SK-N-SH (cell line): Measurements from ENCODE around the gene KRT222. TPM values are rescaled to one million over a fixed set of nuclear protein-coding genes. Genes with fewer than 3 reads are reported as not detected.

ENCODE experiments used
- CTCF ChIA-PET: fragments of 300-600, 350-600 bp; formaldehyde crosslinking; extraction: SDS; loops from one replicate; lab custom pipeline; 2021; lab: Yijun Ruan, JAX
- POLR2A ChIA-PET: fragments of 350-600 bp; sonication (Branson Sonifier 250); formaldehyde crosslinking; extraction: SDS; loops from one replicate; lab custom pipeline; 2020; ENCODE audit warnings: antibody characterized with exemption, inconsistent platforms; lab: Yijun Ruan, JAX
- DNase-seq: peaks from one replicate; pipeline ENCODE4 v3.0.0; 2012
- H2AFZ ChIP-seq: fragments of 200-600 bp; sonication (generic); 2 replicates; pipeline ENCODE4 v1.8.1; 2016; ENCODE audit warnings: antibody characterized with exemption, mild to moderate bottlenecking, low read depth
- H3F3A ChIP-seq: fragments of 200-600 bp; sonication (generic); replicated peaks from 2 replicates; pipeline ENCODE3; 2016; ENCODE audit warnings: antibody characterized with exemption, mild to moderate bottlenecking; ENCODE audit not compliant: insufficient read depth
- H3K27ac ChIP-seq, 2 experiments: fragments of 200-500 bp in 1 of 2; fragments of 200-600 bp in 1 of 2; sonication (Bioruptor generic) in 1 of 2; sonication (generic), shearing (Covaris generic) in 1 of 2; 2 replicates each; pipeline versions ENCODE4 v1.5.1 to v1.6.1; 2014 to 2016; ENCODE audit warnings: low read depth in 2 of 2, inconsistent platforms in 1 of 2, low read length in 1 of 2, mild to moderate bottlenecking in 1 of 2, mixed read lengths in 1 of 2
- H3K27me3 ChIP-seq: fragments of 200-600 bp; sonication (generic), shearing (Covaris generic); 2 replicates; pipeline ENCODE4 v1.6.1; 2016; ENCODE audit warnings: mixed run types; ENCODE audit not compliant: insufficient read depth
- H3K36me3 ChIP-seq, 2 experiments: fragments of 200-500 bp in 1 of 2; fragments of 200-600 bp in 1 of 2; sonication (Bioruptor generic) in 1 of 2; sonication (generic) in 1 of 2; replicated peaks in 1 of 2; 2 replicates each; pipeline versions ENCODE3 to v1.5.1; 2014 to 2016; ENCODE audit warnings: low read length in 1 of 2, mild to moderate bottlenecking in 1 of 2; ENCODE audit not compliant: insufficient read depth in 2 of 2, control insufficient read depth in 1 of 2
- H3K4me1 ChIP-seq, 2 experiments: fragments of 200-500 bp in 1 of 2; fragments of 200-600 bp in 1 of 2; sonication (Bioruptor generic) in 1 of 2; sonication (generic), shearing (Covaris generic) in 1 of 2; 2 replicates each; pipeline versions ENCODE4 v1.5.1 to v1.6.1; 2014 to 2016; ENCODE audit warnings: low read depth in 1 of 2, low read length in 1 of 2, mixed run types in 1 of 2; ENCODE audit not compliant: insufficient read depth in 2 of 2, control insufficient read depth in 1 of 2
- H3K4me2 ChIP-seq: fragments of 200-600 bp; sonication (generic), shearing (Covaris generic); 2 replicates; pipeline ENCODE4 v1.6.1; 2017; ENCODE audit warnings: mixed run types
- H3K4me3 ChIP-seq, 2 experiments: fragments of 200-500 bp in 1 of 2; fragments of 200-600 bp in 1 of 2; sonication (Bioruptor generic) in 1 of 2; sonication (generic), shearing (Covaris generic) in 1 of 2; 2 replicates each; pipeline versions ENCODE4 v1.5.1 to v1.8.1; 2014 to 2016; ENCODE audit warnings: low read depth in 2 of 2, inconsistent platforms in 1 of 2, low read length in 1 of 2, mild to moderate bottlenecking in 1 of 2, mixed read lengths in 1 of 2, moderate library complexity in 1 of 2
- H3K79me2 ChIP-seq: fragments of 200-600 bp; sonication (generic); 2 replicates; pipeline ENCODE4 v1.8.1; 2017; ENCODE audit warnings: mild to moderate bottlenecking; ENCODE audit not compliant: insufficient read depth
- H3K9ac ChIP-seq: fragments of 200-600 bp; sonication (generic); 2 replicates; pipeline ENCODE4 v1.6.1; 2017; ENCODE audit warnings: mixed run types
- H3K9me2 ChIP-seq: fragments of 200-600 bp; sonication (generic); 2 replicates; pipeline ENCODE4 v1.6.1; 2017; ENCODE audit warnings: mixed run types
- H3K9me3 ChIP-seq: fragments of 200-600 bp; sonication (generic); 2 replicates; pipeline ENCODE4 v1.6.1; 2017; ENCODE audit warnings: mixed run types, mild to moderate bottlenecking, moderate library complexity
- H4K20me1 ChIP-seq: fragments of 200-600 bp; sonication (generic); 2 replicates; pipeline ENCODE4 v1.6.1; 2017; ENCODE audit warnings: mild to moderate bottlenecking, mixed run types; ENCODE audit not compliant: insufficient read depth
- CHD2 ChIP-seq: fragments of 150-350 bp; IDR thresholded peaks from 2 replicates; pipeline ENCODE4 v1.6.1; 2018; ENCODE audit warnings: low read length; ENCODE audit not compliant: partially characterized antibody
- EZH2phosphoT487 ChIP-seq: fragments of 200-600 bp; sonication (generic); IDR thresholded peaks from 2 replicates; pipeline ENCODE4 v1.6.1; 2017; ENCODE audit warnings: low read depth, mixed run types, mild to moderate bottlenecking, antibody characterized with exemption, moderate library complexity, borderline replicate concordance
- FOXJ3 ChIP-seq: sonication (generic); formaldehyde crosslinking; IDR thresholded peaks from 2 replicates; pipeline ENCODE4 v1.5.1; 2020; ENCODE audit warnings: mild to moderate bottlenecking, missing genetic modification reagents
- GABPA ChIP-seq: IDR thresholded peaks from 2 replicates; pipeline ENCODE4 v1.4.0; 2012; ENCODE audit warnings: low read depth, mild to moderate bottlenecking
- GATA2 ChIP-seq: sonication (generic); formaldehyde crosslinking; IDR thresholded peaks from 2 replicates; pipeline ENCODE4 v1.5.0; 2020; ENCODE audit warnings: mild to moderate bottlenecking, missing genetic modification reagents
- JUND ChIP-seq: IDR thresholded peaks from 2 replicates; pipeline ENCODE4 v1.4.0; 2012
- MEF2A ChIP-seq: IDR thresholded peaks from 2 replicates; pipeline ENCODE4 v1.4.0; 2012; ENCODE audit warnings: low read depth, borderline replicate concordance
- NFIC ChIP-seq: IDR thresholded peaks from 2 replicates; pipeline ENCODE4 v1.4.0; 2012; ENCODE audit warnings: borderline replicate concordance
- NRF1 ChIP-seq: IDR thresholded peaks from 2 replicates; pipeline ENCODE4 v1.6.1; 2012; ENCODE audit warnings: low read depth, mild to moderate bottlenecking, low read length
- POLR2AphosphoS5 ChIP-seq: IDR thresholded peaks from 2 replicates; pipeline ENCODE4 v1.6.1; 2012; ENCODE audit warnings: low read depth, low read length
- RCOR1 ChIP-seq: fragments of 150-350 bp; IDR thresholded peaks from 2 replicates; pipeline ENCODE4 v1.6.1; 2017; ENCODE audit warnings: antibody characterized with exemption, low read length
- RFX5 ChIP-seq: IDR thresholded peaks from 2 replicates; pipeline ENCODE4 v1.6.1; 2012; ENCODE audit warnings: mild to moderate bottlenecking, improper control_type of control experiment, low read length
- RXRA ChIP-seq: IDR thresholded peaks from 2 replicates; pipeline ENCODE4 v1.4.0; 2012; ENCODE audit warnings: low read depth, mild to moderate bottlenecking, borderline replicate concordance
- SIN3A ChIP-seq: IDR thresholded peaks from 2 replicates; pipeline ENCODE4 v1.6.1; 2012; ENCODE audit warnings: low read depth, mild to moderate bottlenecking, low read length, moderate library complexity, borderline replicate concordance
- WGBS: methylation state at CpG from one replicate; pipeline ENCODE4 v1.1.6; 2017; ENCODE audit warnings: low lambda C conversion rate; 5-methylcytosine and 5-hydroxymethylcytosine counted together
- polyA plus RNA-seq, 3 experiments: library from polyadenylated mRNA; depleted of rRNA; stranded (reverse); fragments of >200 nt; gene quantifications; 2 replicates each; pipeline ENCODE4 v1.2.3, GENCODE V29; 2012
- TF ChIP-seq, protein P1 (sequence below): fragments of 150-350 bp; IDR thresholded peaks from 2 replicates; pipeline ENCODE4 v1.6.1; 2016; ENCODE audit warnings: mild to moderate bottlenecking, low read depth, low read length
- TF ChIP-seq, protein P2 (sequence below): IDR thresholded peaks from 2 replicates; pipeline ENCODE4 v1.4.0; 2012; ENCODE audit warnings: low read depth, borderline replicate concordance
- TF ChIP-seq, protein P3 (sequence below): IDR thresholded peaks from 2 replicates; pipeline ENCODE4 v1.4.0; 2012; ENCODE audit warnings: low read depth
- TF ChIP-seq, protein P4 (sequence below): IDR thresholded peaks from 2 replicates; pipeline ENCODE4; 2012

The KRT222 gene
- polyA plus RNA-seq, 1 of the 3 experiments (the other 2 are of a cell fraction): not detected

DNA sequence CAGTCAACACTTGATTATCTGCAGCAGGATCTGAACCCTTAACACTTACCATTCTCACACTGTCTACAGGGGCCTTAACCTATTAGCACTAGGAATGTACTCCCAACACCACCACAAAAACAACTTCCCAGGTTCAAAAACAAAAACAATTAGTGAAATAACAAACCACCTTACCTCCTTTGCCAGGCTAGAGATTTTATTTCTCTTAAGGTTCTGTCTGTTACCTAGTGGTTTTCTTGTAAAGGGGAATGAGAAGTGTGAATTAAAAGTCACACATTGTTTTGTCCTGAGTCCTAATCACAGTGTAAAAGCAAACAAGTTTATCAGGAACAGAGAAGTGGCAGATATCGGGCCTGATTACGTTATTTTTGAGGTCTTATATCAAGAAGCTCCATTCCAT, 27.0 kb downstream of the KRT222 start:
- Histone ChIP-seq H3F3A (no peaks in the 10 kb centered on the region), H3K9ac (no peak overlapping the region), H3K4me1 (no peaks in the 10 kb centered on the region; a peak in 1 of 4 replicates), H2AFZ (no peak overlapping the region), H3K27ac (no peak overlapping the region), H3K4me3 (no peak overlapping the region), H3K36me3 (peaks cover 86 to 98% of the 10 kb centered on the region in 2 experiments), H3K4me2 (no peak overlapping the region), H3K9me3 (no peaks in the 10 kb centered on the region), H3K9me2 (no peaks in the 10 kb centered on the region), H3K79me2 (peaks cover 51% of the 10 kb centered on the region), H3K27me3 (no peaks in the 10 kb centered on the region), H4K20me1 (peaks cover 37% of the 10 kb centered on the region)
- CTCF ChIA-PET: interaction anchor here (1.6 kb wide), 1 partner anchor 18 kb away, joined by 8 read pairs; no protein-coding TSS in a partner anchor
- 97% methylated on average over 2 of the region's 2 CpGs for WGBS
- DNase-seq: no peak
- POLR2A ChIA-PET: no interaction called here
- TF ChIP-seq, protein P1, sequence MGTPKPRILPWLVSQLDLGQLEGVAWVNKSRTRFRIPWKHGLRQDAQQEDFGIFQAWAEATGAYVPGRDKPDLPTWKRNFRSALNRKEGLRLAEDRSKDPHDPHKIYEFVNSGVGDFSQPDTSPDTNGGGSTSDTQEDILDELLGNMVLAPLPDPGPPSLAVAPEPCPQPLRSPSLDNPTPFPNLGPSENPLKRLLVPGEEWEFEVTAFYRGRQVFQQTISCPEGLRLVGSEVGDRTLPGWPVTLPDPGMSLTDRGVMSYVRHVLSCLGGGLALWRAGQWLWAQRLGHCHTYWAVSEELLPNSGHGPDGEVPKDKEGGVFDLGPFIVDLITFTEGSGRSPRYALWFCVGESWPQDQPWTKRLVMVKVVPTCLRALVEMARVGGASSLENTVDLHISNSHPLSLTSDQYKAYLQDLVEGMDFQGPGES: no peak
- TF ChIP-seq, protein P2, sequence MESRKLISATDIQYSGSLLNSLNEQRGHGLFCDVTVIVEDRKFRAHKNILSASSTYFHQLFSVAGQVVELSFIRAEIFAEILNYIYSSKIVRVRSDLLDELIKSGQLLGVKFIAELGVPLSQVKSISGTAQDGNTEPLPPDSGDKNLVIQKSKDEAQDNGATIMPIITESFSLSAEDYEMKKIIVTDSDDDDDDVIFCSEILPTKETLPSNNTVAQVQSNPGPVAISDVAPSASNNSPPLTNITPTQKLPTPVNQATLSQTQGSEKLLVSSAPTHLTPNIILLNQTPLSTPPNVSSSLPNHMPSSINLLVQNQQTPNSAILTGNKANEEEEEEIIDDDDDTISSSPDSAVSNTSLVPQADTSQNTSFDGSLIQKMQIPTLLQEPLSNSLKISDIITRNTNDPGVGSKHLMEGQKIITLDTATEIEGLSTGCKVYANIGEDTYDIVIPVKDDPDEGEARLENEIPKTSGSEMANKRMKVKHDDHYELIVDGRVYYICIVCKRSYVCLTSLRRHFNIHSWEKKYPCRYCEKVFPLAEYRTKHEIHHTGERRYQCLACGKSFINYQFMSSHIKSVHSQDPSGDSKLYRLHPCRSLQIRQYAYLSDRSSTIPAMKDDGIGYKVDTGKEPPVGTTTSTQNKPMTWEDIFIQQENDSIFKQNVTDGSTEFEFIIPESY: no peak
- TF ChIP-seq MEF2A (no peak), JUND (no peak), GABPA (no peak), NFIC (no peak), RFX5 (no peak), RCOR1 (no peak), GATA2 (CRISPR knock-in tag) (no peak), FOXJ3 (CRISPR knock-in tag) (no peak), POLR2AphosphoS5 (no peak), RXRA (no peak), NRF1 (no peak), SIN3A (no peak), CHD2 (no peak), EZH2phosphoT487 (no peak)
- TF ChIP-seq, protein P3, sequence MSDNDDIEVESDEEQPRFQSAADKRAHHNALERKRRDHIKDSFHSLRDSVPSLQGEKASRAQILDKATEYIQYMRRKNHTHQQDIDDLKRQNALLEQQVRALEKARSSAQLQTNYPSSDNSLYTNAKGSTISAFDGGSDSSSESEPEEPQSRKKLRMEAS: no peak
- TF ChIP-seq, protein P4, sequence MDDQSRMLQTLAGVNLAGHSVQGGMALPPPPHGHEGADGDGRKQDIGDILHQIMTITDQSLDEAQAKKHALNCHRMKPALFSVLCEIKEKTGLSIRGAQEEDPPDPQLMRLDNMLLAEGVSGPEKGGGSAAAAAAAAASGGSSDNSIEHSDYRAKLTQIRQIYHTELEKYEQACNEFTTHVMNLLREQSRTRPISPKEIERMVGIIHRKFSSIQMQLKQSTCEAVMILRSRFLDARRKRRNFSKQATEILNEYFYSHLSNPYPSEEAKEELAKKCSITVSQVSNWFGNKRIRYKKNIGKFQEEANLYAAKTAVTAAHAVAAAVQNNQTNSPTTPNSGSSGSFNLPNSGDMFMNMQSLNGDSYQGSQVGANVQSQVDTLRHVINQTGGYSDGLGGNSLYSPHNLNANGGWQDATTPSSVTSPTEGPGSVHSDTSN: no peak
